GM12878 (cell line): ENCODE data around the gene BTG1. TPM values are rescaled to one million over a fixed set of nuclear protein-coding genes. Genes with fewer than 3 reads are reported as not detected.

Source experiments
- ATAC-seq: fragments of 200-7000 bp; cut with Tn5 transposase; 3 replicates; pipeline ENCODE4 v1.9.1; 2020; ENCODE audit warnings: mild to moderate bottlenecking, moderate library complexity
- BruUV-seq: library from RNA; stranded (reverse); fragments of 400-500 nt; replicated peaks from 2 replicates; lab custom pipeline; 2021; lab: Mats Ljungman, UMichigan
- CTCF ChIA-PET: fragments of 300-600 bp; sonication (Branson Sonifier 250); formaldehyde crosslinking; extraction: SDS; loops from one replicate; lab custom pipeline; 2021; ENCODE audit warnings: inconsistent platforms; lab: Yijun Ruan, JAX
- POLR2A ChIA-PET: fragments of 350-600 bp; formaldehyde crosslinking; extraction: SDS; loops from one replicate; lab custom pipeline; 2021; ENCODE audit warnings: inconsistent platforms; lab: Charles Lee
- RAD21 ChIA-PET: fragments of 300-600 bp; sonication (Branson Sonifier 250); formaldehyde crosslinking; loops from one replicate; lab custom pipeline; 2023; ENCODE audit warnings: antibody characterized with exemption; ENCODE audit not compliant: unreplicated experiment; lab: Charles Lee
- SMC1A ChIA-PET: fragments of 300-600 bp; sonication (Branson Sonifier 250); formaldehyde crosslinking; loops from one replicate; lab custom pipeline; 2023; ENCODE audit not compliant: unreplicated experiment, uncharacterized antibody; lab: Charles Lee
- DNase-seq: peaks from one replicate; pipeline ENCODE4 v3.0.0-alpha.2; 2011; ENCODE audit warnings: low read depth, low spot score
- FAIRE-seq: peaks from 3 replicates; lab custom pipeline; 2011; peaks lifted over from hg19 to GRCh38; lab: Jason Lieb, UNC
- H2AFZ ChIP-seq: 2 replicates; pipeline ENCODE4 v1.6.0; 2011; ENCODE audit warnings: low read depth, low read length, control low read depth; ENCODE audit not compliant: control insufficient read depth
- H3K27ac ChIP-seq: 2 replicates; pipeline ENCODE4 v1.5.1; 2011; ENCODE audit warnings: control low read depth; ENCODE audit not compliant: control insufficient read depth, insufficient read depth
- H3K27me3 ChIP-seq, 2 experiments: replicated peaks in 1 of 2; 2 replicates each; pipeline versions ENCODE4 v1.6.0 to v1.6.1; 2011; ENCODE audit warnings: low read length in 1 of 2; ENCODE audit not compliant: control insufficient read depth in 2 of 2, insufficient read depth in 2 of 2
- H3K36me3 ChIP-seq, 2 experiments: 2 replicates each; pipeline ENCODE4 v1.5.1; 2011; ENCODE audit warnings: low read length in 1 of 2; ENCODE audit not compliant: control insufficient read depth in 2 of 2, insufficient read depth in 2 of 2
- H3K4me1 ChIP-seq: 2 replicates; pipeline ENCODE4 v1.6.1; 2011; ENCODE audit warnings: mild to moderate bottlenecking, low read length, moderate library complexity, mixed read lengths; ENCODE audit not compliant: control insufficient read depth, insufficient read depth
- H3K4me2 ChIP-seq: 2 replicates; pipeline ENCODE4 v1.6.0; 2011; ENCODE audit warnings: control low read depth; ENCODE audit not compliant: control insufficient read depth, insufficient read depth
- H3K4me3 ChIP-seq: fragments of 200-600 bp; sonication (generic); 2 replicates; pipeline ENCODE4 v1.5.1; 2016
- H3K79me2 ChIP-seq: 2 replicates; pipeline ENCODE4 v1.6.0; 2011; ENCODE audit warnings: low read length; ENCODE audit not compliant: control insufficient read depth, insufficient read depth
- H3K9ac ChIP-seq: 2 replicates; pipeline ENCODE4 v1.8.0; 2011; ENCODE audit warnings: low read length, control low read depth, mixed read lengths; ENCODE audit not compliant: control insufficient read depth, insufficient read depth
- H3K9me3 ChIP-seq: replicated peaks from 3 replicates; pipeline ENCODE4 v1.5.1; 2011; ENCODE audit warnings: mild to moderate bottlenecking, low read length; ENCODE audit not compliant: control insufficient read depth, insufficient read depth
- H4K20me1 ChIP-seq: 2 replicates; pipeline ENCODE4 v1.6.0; 2011; ENCODE audit not compliant: control insufficient read depth, insufficient read depth
- BHLHE40 ChIP-seq, 2 experiments: fragments of 450-650 bp in 1 of 2; IDR thresholded peaks; 2 replicates each; pipeline ENCODE4 v1.6.1; 2011 to 2017; ENCODE audit warnings: low read depth in 2 of 2, borderline replicate concordance in 1 of 2, improper control_type of control experiment in 1 of 2, low read length in 1 of 2, mild to moderate bottlenecking in 1 of 2
- CHD2 ChIP-seq: IDR thresholded peaks from 2 replicates; pipeline ENCODE4 v1.6.1; 2011; ENCODE audit warnings: low read depth, low read length, improper control_type of control experiment, borderline replicate concordance
- IRF4 ChIP-seq: IDR thresholded peaks from 2 replicates; pipeline ENCODE4 v1.6.1; 2011; ENCODE audit warnings: low read depth, low read length
- JUNB ChIP-seq: IDR thresholded peaks from 2 replicates; pipeline ENCODE4 v1.6.1; 2016; ENCODE audit warnings: antibody characterized with exemption, mild to moderate bottlenecking
- KDM1A ChIP-seq: fragments of 200-600 bp; sonication (generic); IDR thresholded peaks from 2 replicates; pipeline ENCODE4 v1.6.1; 2016; ENCODE audit warnings: borderline replicate concordance
- NBN ChIP-seq: fragments of 450-650 bp; IDR thresholded peaks from 2 replicates; pipeline ENCODE4 v1.6.1; 2016
- NFYA ChIP-seq: IDR thresholded peaks from 2 replicates; pipeline ENCODE4 v1.6.1; 2011; ENCODE audit warnings: low read depth, mild to moderate bottlenecking, low read length, improper control_type of control experiment, borderline replicate concordance
- PML ChIP-seq: IDR thresholded peaks from 2 replicates; pipeline ENCODE4 v1.6.1; 2012; ENCODE audit warnings: low read length, inconsistent platforms
- RB1 ChIP-seq: fragments of 450-650 bp; formaldehyde crosslinking; IDR thresholded peaks from 2 replicates; pipeline ENCODE4 v1.6.1; 2017; ENCODE audit warnings: mild to moderate bottlenecking, borderline replicate concordance
- SP1 ChIP-seq: IDR thresholded peaks from one replicate; pipeline ENCODE4 v1.6.1; 2011; ENCODE audit warnings: low read depth, low read length
- SUPT20H ChIP-seq: IDR thresholded peaks from 2 replicates; pipeline ENCODE4 v1.6.1; 2011; ENCODE audit warnings: low read depth, mild to moderate bottlenecking, low read length, moderate library complexity, borderline replicate concordance; ENCODE audit not compliant: control insufficient read depth
- TARDBP ChIP-seq: IDR thresholded peaks from 2 replicates; pipeline ENCODE4 v1.6.1; 2016; ENCODE audit warnings: borderline replicate concordance
- ZBTB40 ChIP-seq: fragments of 450-650 bp; IDR thresholded peaks from 2 replicates; pipeline ENCODE4 v1.6.1; 2016; ENCODE audit warnings: mild to moderate bottlenecking, moderate library complexity, borderline replicate concordance
- WGBS: methylation state at CpG from one replicate; pipeline ENCODE4 v1.1.6; 2016; ENCODE audit warnings: low lambda C conversion rate; ENCODE audit not compliant: insufficient replicate concordance, insufficient coverage; ENCODE audit errors: missing lambda C conversion rate; 5-methylcytosine and 5-hydroxymethylcytosine counted together
- in situ Hi-C: fragments of 300-500 bp; cut with MboI; formaldehyde crosslinking; loops from 9 replicates; pipeline ENCODE4 v1.14.3; 2018; ENCODE audit warnings: mixed read lengths
- intact Hi-C: fragments of 100-400 bp; cut with micrococcal nuclease; formaldehyde crosslinking; loops from one replicate; pipeline ENCODE4 v1.14.2; 2022; ENCODE audit not compliant: unreplicated experiment
- polyA plus RNA-seq, 11 experiments: library from polyadenylated mRNA; depleted of rRNA in 4 of 11; unstranded in 6 of 11; stranded (reverse) in 5 of 11; fragments of >200 nt; fragmentation: Nextera tagmentation in 4 of 11; fragmentation: Illumina TruSeq in 1 of 11; extraction: Ambion mirVana in 4 of 11; extraction: Trizol in 1 of 11; gene quantifications; 1 replicate in 1 of 11; 2 replicates in 10 of 11; pipeline versions ENCODE4 v1.2.1 to v1.2.3, GENCODE V29; 2011 to 2016; ENCODE audit warnings: inconsistent platforms in 2 of 11, missing spikeins in 2 of 11, low read depth in 1 of 11
- total RNA-seq, 4 experiments: library from RNA; depleted of rRNA in 3 of 4; stranded (reverse); fragments of >200 nt in 3 of 4; fragmentation: Illumina TruSeq in 1 of 4; extraction: Trizol in 1 of 4; gene quantifications; 2 replicates each; pipeline versions ENCODE4 v1.2.1 to v1.2.3, GENCODE V29; 2013 to 2021

The BTG1 gene
- total and polyA plus RNA-seq, 10 of the 15 experiments (the other 5 are each of a cell fraction or from before 2014, with no cell fraction given), result 23.7 to 194 (median 56.4) TPM

- POLR2A ChIA-PET, result interaction anchor here (0.6 kb wide), 1 partner anchor 362 kb away, joined by 3 read pairs; no protein-coding TSS in a partner anchor
Observed at GRCh38 chr12:92118826-92119536, 26.7 kb downstream of the BTG1 start.

More at GRCh38 chr12:92118826-92119536, 26.7 kb downstream of the BTG1 start:
- no peak for DNase-seq
- peaks cover 0 to 3% of the 10 kb centered on the region in 2 experiments; a peak in 3 of 4 replicates for H3K36me3 ChIP-seq
- H3K27ac ChIP-seq, result no peak overlapping the region
- no peaks in the 10 kb centered on the region for H3K4me1 ChIP-seq
- SMC1A ChIA-PET, result interaction anchor here (0.9 to 3.1 kb wide), 4 partner anchors 15 to 290 kb away, joined by 3 to 9 read pairs (median 6); no protein-coding TSS in a partner anchor
- intact Hi-C loops (no loop called here), in situ Hi-C loops (no loop called here)
- no peaks in the 10 kb centered on the region for H3K27me3 ChIP-seq
- peaks cover 29% of the 10 kb centered on the region for H3K79me2 ChIP-seq
- no peak for FAIRE-seq
- BruUV-seq, result no TSS peak
- no peaks in the 10 kb centered on the region for H4K20me1 ChIP-seq
- WGBS, result 100% methylated on average over 2 of the region's 2 CpGs
- peak; percentile 39 for ATAC-seq
- H3K4me3 ChIP-seq, result no peak overlapping the region
- CTCF ChIA-PET, result no interaction called here
- no peak overlapping the region for H3K9ac ChIP-seq
- RAD21 ChIA-PET, result no interaction called here
- H3K4me2 ChIP-seq, result no peak overlapping the region
- peaks cover 2% of the 10 kb centered on the region; the same call in 2 of the 3 replicates for H3K9me3 ChIP-seq
- TF ChIP-seq CHD2, result no peak
- TF ChIP-seq RB1, result no peak
- no peak for TF ChIP-seq TARDBP
- no peak for TF ChIP-seq BHLHE40 (IDR thresholded peaks at IDR 0.05; ENCODE audit: borderline replicate concordance in 1 of 2, low read depth in 2 of 2, low read length in 1 of 2)
- TF ChIP-seq NFYA, result no peak
- no peak for TF ChIP-seq IRF4
- TF ChIP-seq KDM1A, result no peak
- TF ChIP-seq NBN, result no peak
- TF ChIP-seq JUNB, result no peak
- TF ChIP-seq ZBTB40, result no peak
- no peak for TF ChIP-seq SP1
- TF ChIP-seq PML, result no peak
- no peak for TF ChIP-seq SUPT20H
- no peak overlapping the region for H2AFZ ChIP-seq
